Fibroblast of pulmonary artery (primary cell): ENCODE results near the gene KCNQ2.

Experiments
- DNase-seq: peaks from one replicate; pipeline ENCODE4 v3.0.0-alpha.2; 2010; ENCODE audit warnings: low read depth
- H3K4me3 ChIP-seq: replicated peaks from 2 replicates; pipeline ENCODE4 v1.5.1; 2011; ENCODE audit warnings: low read depth, mild to moderate bottlenecking, control low read depth, low read length, moderate library complexity
- CTCF ChIP-seq: IDR thresholded peaks from 2 replicates; pipeline ENCODE4 v1.5.1; 2011; ENCODE audit warnings: mild to moderate bottlenecking, control low read depth, low read length, inconsistent platforms; ENCODE audit errors: missing control alignments

Gene KCNQ2

GRCh38 chr20:63471981-63472831 is at the start of gene KCNQ2:
Gene KCNQ2, minus strand, starts transcription at chr20:63472655. Its CDS starts 192 bp downstream, at chr20:63472463.
- no peak for DNase-seq
- H3K4me3 ChIP-seq, result no peak within 1 kb of the TSS
- TF ChIP-seq CTCF, result no peak

GRCh38 chr20:63521602-63522001 is 49.1 kb upstream of the KCNQ2 start:
- peak overlapping the region; percentile 81 for H3K4me3 ChIP-seq
- no peak for DNase-seq
- no peak for TF ChIP-seq CTCF

GRCh38 chr20:63520934-63521601 is 48.6 kb upstream of the KCNQ2 start:
- DNase-seq, result peak; percentile 73
- TF ChIP-seq CTCF, result no peak
- peak overlapping the region; percentile 81 for H3K4me3 ChIP-seq

GRCh38 chr20:63520504-63520933 is 48.1 kb upstream of the KCNQ2 start, which contains the start of gene PPDPF:
Gene PPDPF, plus strand, starts transcription at chr20:63520765. Its CDS starts 544 bp downstream, at chr20:63521309.
- H3K4me3 ChIP-seq, result peak within 1 kb of the TSS; percentile 81
- no peak for TF ChIP-seq CTCF
- DNase-seq, result peak; percentile 83

- no peak for TF ChIP-seq CTCF
- peak; percentile 42 for DNase-seq
- peak overlapping the region; percentile 81 for H3K4me3 ChIP-seq
Observed at GRCh38 chr20:63519668-63520503, 47.4 kb upstream of the KCNQ2 start.

- no peak for TF ChIP-seq CTCF
- no peak for DNase-seq
- H3K4me3 ChIP-seq, result peak overlapping the region; percentile 81
Observed at GRCh38 chr20:63518946-63519667, 46.7 kb upstream of the KCNQ2 start.
